ENCODE results near the gene ALCAM. TPM values are rescaled to one million over a fixed set of nuclear protein-coding genes. Genes with fewer than 3 reads are reported as not detected.

Gene ALCAM
- total and polyA plus RNA-seq, 2 donors (not counting 3 experiments of a cell fraction or from before 2014, with no cell fraction given): 46.3 to 118 TPM

DNA sequence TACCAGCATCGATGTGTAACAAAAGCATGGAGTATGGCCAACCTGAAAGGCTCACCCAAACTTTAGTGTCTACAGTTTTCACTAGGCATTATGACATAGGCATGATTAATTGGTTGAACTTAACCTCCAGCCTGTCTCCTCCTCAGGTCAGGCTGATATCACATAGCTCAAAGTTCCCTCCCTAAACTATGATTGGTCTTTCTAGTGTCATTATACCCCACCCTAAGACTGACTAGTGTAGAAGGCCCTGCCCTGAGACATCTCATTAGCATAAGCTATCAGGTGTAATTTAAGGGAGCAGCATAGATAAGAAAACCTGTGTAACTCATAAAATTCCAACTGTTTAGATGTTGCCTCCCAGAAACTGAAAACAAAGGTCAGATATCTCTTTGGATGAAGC lies 195.2 kb downstream of the ALCAM start:
- POLR2A ChIA-PET: interaction anchor here (0.6 kb wide), 1 partner anchor 368 kb away, joined by 6 read pairs; no protein-coding TSS in a partner anchor
- no peaks in the 10 kb centered on the region for H4K20me1 ChIP-seq (replicated peaks; ENCODE audit: control insufficient read depth, extremely low read depth, insufficient read depth, low read length)
- CTCF ChIA-PET: no interaction called here
- no peak overlapping the region for H3K27ac ChIP-seq (ENCODE audit: insufficient read depth, low read depth, low read length)
- FAIRE-seq (no peak), DNase-seq (ENCODE audit: low read depth, low spot score) (no peak)
- peaks cover 2% of the 10 kb centered on the region for H3K4me1 ChIP-seq (ENCODE audit: control insufficient read depth, extremely low read depth, insufficient read depth, low read length)
- H3K4me3 ChIP-seq (replicated peaks in 1 of 3; ENCODE audit: insufficient read depth in 1 of 3, low read depth in 1 of 3, low read length in 3 of 3): no peak overlapping the region
- H3K9me3 ChIP-seq (replicated peaks; ENCODE audit: control insufficient read depth, insufficient read depth, low read length): no peaks in the 10 kb centered on the region
- H3K79me2 ChIP-seq (ENCODE audit: control insufficient read depth, insufficient read depth, low read length): no peaks in the 10 kb centered on the region
- BruUV-seq (replicated peaks): no TSS peak
- intact Hi-C loops (cut with micrococcal nuclease): no loop called here
- no peaks in the 10 kb centered on the region for H3K27me3 ChIP-seq (ENCODE audit: control insufficient read depth in 2 of 2, insufficient read depth in 2 of 2, low read length in 2 of 2)
- H3K9me1 ChIP-seq (replicated peaks; ENCODE audit: control insufficient read depth, extremely low read depth, insufficient read depth, low read length): no peaks in the 10 kb centered on the region
- no peak for TF ChIP-seq POLR2A (IDR thresholded peaks at IDR 0.05; ENCODE audit: low read depth, low read length)
- TF ChIP-seq GATA2 (IDR thresholded peaks at IDR 0.05; ENCODE audit: insufficient read depth, insufficient read length, low read depth, low read length): no peak
- TF ChIP-seq EZH2 (IDR thresholded peaks at IDR 0.05; ENCODE audit: borderline replicate concordance, low read depth, low read length, severe bottlenecking): no peak
- no peak for TF ChIP-seq POLR2AphosphoS5 (IDR thresholded peaks at IDR 0.05; ENCODE audit: insufficient read depth, low read depth, low read length)
- TF ChIP-seq JUN (IDR thresholded peaks at IDR 0.05; ENCODE audit: borderline replicate concordance, insufficient read depth, insufficient read length, low read depth): no peak
- TF ChIP-seq, protein P1, sequence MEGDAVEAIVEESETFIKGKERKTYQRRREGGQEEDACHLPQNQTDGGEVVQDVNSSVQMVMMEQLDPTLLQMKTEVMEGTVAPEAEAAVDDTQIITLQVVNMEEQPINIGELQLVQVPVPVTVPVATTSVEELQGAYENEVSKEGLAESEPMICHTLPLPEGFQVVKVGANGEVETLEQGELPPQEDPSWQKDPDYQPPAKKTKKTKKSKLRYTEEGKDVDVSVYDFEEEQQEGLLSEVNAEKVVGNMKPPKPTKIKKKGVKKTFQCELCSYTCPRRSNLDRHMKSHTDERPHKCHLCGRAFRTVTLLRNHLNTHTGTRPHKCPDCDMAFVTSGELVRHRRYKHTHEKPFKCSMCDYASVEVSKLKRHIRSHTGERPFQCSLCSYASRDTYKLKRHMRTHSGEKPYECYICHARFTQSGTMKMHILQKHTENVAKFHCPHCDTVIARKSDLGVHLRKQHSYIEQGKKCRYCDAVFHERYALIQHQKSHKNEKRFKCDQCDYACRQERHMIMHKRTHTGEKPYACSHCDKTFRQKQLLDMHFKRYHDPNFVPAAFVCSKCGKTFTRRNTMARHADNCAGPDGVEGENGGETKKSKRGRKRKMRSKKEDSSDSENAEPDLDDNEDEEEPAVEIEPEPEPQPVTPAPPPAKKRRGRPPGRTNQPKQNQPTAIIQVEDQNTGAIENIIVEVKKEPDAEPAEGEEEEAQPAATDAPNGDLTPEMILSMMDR (IDR thresholded peaks at IDR 0.05; ENCODE audit: extremely low read depth in 1 of 2, insufficient read depth in 1 of 2, low read depth in 1 of 2, low read length in 2 of 2): no peak
- TF ChIP-seq MYC (IDR thresholded peaks at IDR 0.05; ENCODE audit: low read depth, low read length): no peak
- TF ChIP-seq, protein P2, sequence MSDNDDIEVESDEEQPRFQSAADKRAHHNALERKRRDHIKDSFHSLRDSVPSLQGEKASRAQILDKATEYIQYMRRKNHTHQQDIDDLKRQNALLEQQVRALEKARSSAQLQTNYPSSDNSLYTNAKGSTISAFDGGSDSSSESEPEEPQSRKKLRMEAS (IDR thresholded peaks at IDR 0.05; ENCODE audit: insufficient read depth, insufficient read length): no peak
- TF ChIP-seq FOS (IDR thresholded peaks at IDR 0.05; ENCODE audit: borderline replicate concordance, insufficient read depth, low read length): no peak
- H3K4me2 ChIP-seq (ENCODE audit: insufficient read depth, low read length): no peak overlapping the region
- no peak overlapping the region for H3K9ac ChIP-seq (replicated peaks; ENCODE audit: extremely low read depth, insufficient read depth, low read length)
- no peaks in the 10 kb centered on the region for H3K36me3 ChIP-seq (ENCODE audit: control insufficient read depth in 2 of 2, extremely low read depth in 1 of 2, insufficient read depth in 2 of 2, low read length in 2 of 2)
- dilution Hi-C loops (cut with MboI; ENCODE audit: extremely low pct_ligation_motif_present, low sequenced_read_pairs): no loop called here
- no peak overlapping the region for H2AFZ ChIP-seq (ENCODE audit: low read depth, low read length)
